ENCODE data around the gene FBRSL1.
"Not testable (repeated sequence)": the region's sequence is repeated elsewhere in the genome, so short reads cannot be mapped to it uniquely, and the experiment has no call there.

FBRSL1 gene

GRCh38 chr12:132522592-132523380 is 32.8 kb downstream of the FBRSL1 start:
- in situ Hi-C loops (cut with MboI; ENCODE audit: low sequenced_read_pairs): no loop called here

- in situ Hi-C loops (cut with MboI; ENCODE audit: low sequenced_read_pairs): no loop called here
Observed at GRCh38 chr12:132523576-132524331, 33.8 kb downstream of the FBRSL1 start.

DNA sequence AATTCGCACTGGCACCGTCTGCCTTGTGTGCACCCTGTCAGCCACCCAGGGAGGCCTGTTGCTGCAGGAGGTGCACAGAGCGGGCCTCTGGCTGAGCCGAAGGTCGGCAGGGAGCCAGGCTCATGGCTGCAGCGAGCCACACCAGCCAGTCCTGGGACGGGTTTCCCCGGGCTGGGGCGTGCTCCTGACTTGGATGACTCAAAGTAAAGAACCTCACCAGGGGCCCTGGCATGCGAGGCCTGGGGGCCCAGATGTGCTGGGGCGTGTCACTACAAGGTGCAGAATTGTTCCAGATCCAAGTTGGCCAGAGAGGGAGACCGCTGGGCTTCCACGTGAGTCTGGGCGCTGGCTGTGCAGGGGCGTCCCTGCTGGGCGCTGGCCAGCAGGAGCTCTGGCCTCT is 34.5 kb downstream of the FBRSL1 start:
- in situ Hi-C loops (cut with MboI; ENCODE audit: low sequenced_read_pairs): no loop called here

- in situ Hi-C loops (cut with MboI; ENCODE audit: low sequenced_read_pairs): no loop called here
Observed at GRCh38 chr12:132525011-132525832, 35.3 kb downstream of the FBRSL1 start.

- in situ Hi-C loops (cut with MboI; ENCODE audit: low sequenced_read_pairs): no loop called here
Observed at GRCh38 chr12:132525833-132526455, 36.0 kb downstream of the FBRSL1 start.

GRCh38 chr12:132527186-132527882 is 37.4 kb downstream of the FBRSL1 start:
- in situ Hi-C loops (cut with MboI; ENCODE audit: low sequenced_read_pairs): no loop called here

GRCh38 chr12:132527883-132528264 is 37.9 kb downstream of the FBRSL1 start:
- in situ Hi-C loops (cut with MboI; ENCODE audit: low sequenced_read_pairs): no loop called here

DNA sequence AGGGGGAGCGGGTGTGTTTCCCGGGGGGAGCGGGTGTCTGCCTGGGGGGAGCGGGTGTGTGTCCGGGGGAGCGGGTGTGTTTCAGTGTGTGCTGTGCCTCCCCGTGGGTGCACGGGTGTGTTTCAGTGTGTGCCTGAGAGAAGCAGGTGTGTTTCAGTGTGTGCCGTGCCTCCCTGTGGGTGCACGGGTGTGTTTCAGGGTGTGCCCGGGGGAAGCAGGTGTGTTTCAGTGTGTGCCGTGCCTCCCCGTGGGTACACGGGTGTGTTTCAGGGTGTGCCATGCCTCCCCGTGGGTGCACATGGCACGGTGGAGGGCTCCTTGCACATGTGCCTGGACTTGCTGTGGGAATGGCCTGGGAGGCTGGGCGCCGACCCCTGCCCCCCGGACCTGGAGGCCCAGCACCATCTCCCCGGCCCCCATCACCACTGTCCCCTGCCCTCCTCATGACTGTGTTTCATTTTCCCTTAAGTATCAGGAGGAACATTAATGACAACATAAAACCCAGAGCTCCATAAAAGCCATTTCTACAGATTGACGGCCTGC is 38.7 kb downstream of the FBRSL1 start:
- in situ Hi-C loops (cut with MboI; ENCODE audit: low sequenced_read_pairs): no loop called here

DNA sequence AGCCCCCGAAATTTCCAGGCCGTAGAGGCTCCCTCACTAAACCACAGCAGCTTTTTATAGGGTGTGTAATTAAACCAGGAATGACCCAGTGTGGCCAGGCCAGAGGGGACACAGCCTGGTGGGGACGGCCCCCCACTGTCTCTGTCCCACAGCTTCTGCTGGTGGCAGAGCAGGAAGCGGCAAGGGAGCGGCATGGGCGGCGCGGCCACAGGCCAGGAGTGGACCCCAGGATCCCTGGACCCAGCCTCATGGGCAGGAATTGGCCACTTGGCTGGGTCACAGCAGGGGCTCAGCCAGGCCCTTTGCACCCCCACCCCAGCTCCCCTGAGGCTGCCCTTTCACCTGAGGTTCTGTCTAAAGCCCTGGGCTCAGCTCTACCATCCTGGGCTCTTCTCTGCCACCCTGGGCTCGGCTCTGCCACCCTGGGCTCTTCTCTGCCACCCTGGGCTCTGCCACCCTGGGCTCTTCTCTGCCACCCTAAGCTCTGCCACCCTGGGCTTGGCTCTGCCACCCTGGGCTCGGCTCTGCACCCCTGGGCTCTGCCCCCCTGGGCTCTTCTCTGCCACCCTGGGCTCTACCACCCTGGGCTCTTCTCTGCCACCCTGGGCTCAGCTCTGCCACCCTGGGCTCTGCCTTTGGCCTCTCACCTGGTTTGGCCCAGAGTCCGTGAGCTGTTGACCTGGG is 39.3 kb downstream of the FBRSL1 start:
- in situ Hi-C loops (cut with MboI; ENCODE audit: low sequenced_read_pairs): no loop called here

GRCh38 chr12:132529906-132530305 is 40.0 kb downstream of the FBRSL1 start:
- in situ Hi-C loops (cut with MboI; ENCODE audit: low sequenced_read_pairs): no loop called here

- in situ Hi-C loops (cut with MboI; ENCODE audit: low sequenced_read_pairs): no loop called here
Observed at GRCh38 chr12:132530447-132530846, 40.5 kb downstream of the FBRSL1 start.

DNA sequence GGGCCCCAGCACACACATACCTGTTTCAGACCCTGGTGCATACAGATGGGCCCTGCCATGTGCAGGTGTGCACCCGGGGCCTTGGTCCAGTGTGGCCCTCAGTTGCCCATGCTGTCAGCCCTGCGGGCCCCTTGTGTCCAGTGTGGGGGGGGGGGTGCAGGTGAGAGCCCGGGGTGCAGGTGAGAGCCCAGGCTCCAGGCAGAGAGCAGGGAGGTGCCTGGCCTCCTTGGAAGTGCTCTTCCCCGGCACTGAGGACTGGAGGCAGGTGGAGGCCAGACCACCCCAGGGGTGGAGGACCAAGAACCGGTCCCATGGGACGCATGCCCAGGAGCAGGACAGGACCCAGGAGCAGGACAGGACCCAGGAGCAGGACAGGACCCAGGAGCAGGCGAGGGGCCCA is 40.9 kb downstream of the FBRSL1 start:
- in situ Hi-C loops (cut with MboI; ENCODE audit: low sequenced_read_pairs): no loop called here

- in situ Hi-C loops (cut with MboI; ENCODE audit: low sequenced_read_pairs): not testable (repeated sequence)
Observed at GRCh38 chr12:132532711-132533583, 43.0 kb downstream of the FBRSL1 start.

- in situ Hi-C loops (cut with MboI; ENCODE audit: low sequenced_read_pairs): no loop called here
Observed at GRCh38 chr12:132533584-132533958, 43.6 kb downstream of the FBRSL1 start.

DNA sequence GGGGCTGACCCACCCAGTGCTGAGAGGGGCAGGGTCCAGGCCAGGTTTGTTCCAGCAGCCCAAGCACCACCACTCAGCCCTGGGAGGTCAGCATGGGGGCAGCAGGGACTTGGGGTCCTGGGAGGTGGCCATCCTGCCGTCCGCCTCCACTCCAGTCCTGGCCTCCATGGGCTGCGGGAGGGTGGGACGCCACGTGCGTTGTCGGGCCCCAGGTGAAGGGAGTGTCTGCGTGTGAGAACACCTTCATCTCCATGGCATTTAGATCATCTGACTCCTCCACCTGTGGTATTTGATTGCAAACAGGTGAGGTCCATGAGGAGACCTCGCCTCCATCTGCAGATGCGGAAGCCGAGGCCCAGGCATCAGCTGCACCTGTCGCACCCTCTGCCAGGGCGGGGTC is 44.1 kb downstream of the FBRSL1 start:
- in situ Hi-C loops (cut with MboI; ENCODE audit: low sequenced_read_pairs): no loop called here

DNA sequence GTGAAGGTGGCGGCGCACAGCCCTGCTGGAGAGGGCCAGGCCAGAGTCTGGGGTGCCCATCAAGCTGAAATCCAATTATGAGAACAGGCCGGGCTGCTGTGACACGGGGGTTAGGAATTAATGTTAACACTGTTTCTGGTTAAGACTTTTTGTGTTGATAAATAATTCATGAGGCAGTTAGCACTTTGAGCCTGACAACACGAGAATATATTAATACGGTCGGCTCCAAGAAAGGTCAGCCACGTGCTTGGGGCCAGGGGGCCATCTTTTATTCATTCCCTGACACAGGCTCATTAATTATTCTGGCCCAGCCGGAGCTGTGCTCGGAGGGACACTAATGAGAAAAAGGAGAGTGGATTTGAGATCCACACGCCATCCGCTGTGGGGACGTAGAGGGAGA is 45.1 kb downstream of the FBRSL1 start:
- in situ Hi-C loops (cut with MboI; ENCODE audit: low sequenced_read_pairs): no loop called here

GRCh38 chr12:132536102-132536876 is 46.3 kb downstream of the FBRSL1 start:
- in situ Hi-C loops (cut with MboI; ENCODE audit: low sequenced_read_pairs): no loop called here

DNA sequence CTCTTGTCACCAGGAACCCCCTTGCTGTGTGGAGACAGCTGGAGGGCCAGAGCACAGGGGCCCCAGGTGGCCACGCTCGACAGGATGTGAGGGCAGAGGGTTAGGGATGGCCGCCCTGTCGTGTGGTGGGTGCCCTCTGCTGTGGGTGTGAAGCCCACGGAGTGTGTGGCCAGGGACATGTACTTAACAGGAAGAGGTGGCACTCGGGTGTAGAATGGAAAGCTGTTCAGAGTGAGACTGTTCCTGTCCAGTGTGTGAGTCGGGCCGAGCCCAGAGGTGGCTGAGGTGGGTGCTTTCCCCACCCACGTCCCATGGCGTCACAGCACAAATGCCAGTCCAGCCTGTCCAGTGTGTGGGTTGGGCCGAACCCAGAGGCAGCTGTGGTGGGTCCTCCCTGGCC is 47.1 kb downstream of the FBRSL1 start:
- in situ Hi-C loops (cut with MboI; ENCODE audit: low sequenced_read_pairs): no loop called here
